Measurements from ENCODE around the gene AAK1. TPM values are rescaled to one million over a fixed set of nuclear protein-coding genes. Genes with fewer than 3 reads are reported as not detected.
A peak's percentile ranks its signal among the peaks of the same experiment; 100 is the strongest.

AAK1 gene
- total RNA-seq, 6 experiments from 2014 or later, result 96.6 to 123 (median 108) TPM

- Mint-ChIP-seq H3K4me1 (ENCODE audit: low read depth) (peaks cover 37% of the 10 kb centered on the region), H3K4me3 (no peak overlapping the region), H3K9me3 (no peaks in the 10 kb centered on the region), H3K36me3 (ENCODE audit: low read depth) (peaks cover 14% of the 10 kb centered on the region; the same call in 1 of the 2 replicates), H3K27ac (no peak overlapping the region), H3K27me3 (ENCODE audit: insufficient read depth) (no peaks in the 10 kb centered on the region)
- TF ChIP-seq CTCF (IDR thresholded peaks at IDR 0.05), result no peak
- no peak for DNase-seq
Measured at GRCh38 chr2:69597105-69597504, 46.4 kb downstream of the AAK1 start.

- Mint-ChIP-seq H3K27me3 (ENCODE audit: insufficient read depth) (no peaks in the 10 kb centered on the region; the same call in 1 of the 2 replicates), H3K36me3 (ENCODE audit: low read depth) (peaks cover 10% of the 10 kb centered on the region; the same call in 1 of the 2 replicates), H3K9me3 (no peaks in the 10 kb centered on the region), H3K4me1 (ENCODE audit: low read depth) (peaks cover 28% of the 10 kb centered on the region), H3K27ac (no peak overlapping the region), H3K4me3 (no peak overlapping the region)
- no peak for DNase-seq
- no peak for TF ChIP-seq CTCF (IDR thresholded peaks at IDR 0.05)
Measured at GRCh38 chr2:69594341-69594740, 49.2 kb downstream of the AAK1 start.

- no peaks in the 10 kb centered on the region; the same call in 1 of the 2 replicates for H3K27me3 Mint-ChIP-seq (ENCODE audit: insufficient read depth)
- H3K27ac Mint-ChIP-seq, result no peak overlapping the region
- peaks cover 3% of the 10 kb centered on the region for H3K36me3 Mint-ChIP-seq (ENCODE audit: low read depth)
- H3K4me3 Mint-ChIP-seq, result no peak overlapping the region
- H3K4me1 Mint-ChIP-seq (ENCODE audit: low read depth), result peaks cover 17% of the 10 kb centered on the region
- TF ChIP-seq CTCF (IDR thresholded peaks at IDR 0.05), result no peak
- no peak for DNase-seq
- H3K9me3 Mint-ChIP-seq, result no peaks in the 10 kb centered on the region
Measured at GRCh38 chr2:69592511-69592910, 51.0 kb downstream of the AAK1 start.

GRCh38 chr2:69589973-69590652 is 53.4 kb downstream of the AAK1 start:
- no peak overlapping the region; the same call in 1 of the 2 replicates for H3K4me3 Mint-ChIP-seq
- no peak for DNase-seq
- no peak overlapping the region; the same call in 1 of the 2 replicates for H3K27ac Mint-ChIP-seq
- H3K27me3 Mint-ChIP-seq (ENCODE audit: insufficient read depth), result no peaks in the 10 kb centered on the region; the same call in 1 of the 2 replicates
- no peak for TF ChIP-seq CTCF (IDR thresholded peaks at IDR 0.05)
- H3K9me3 Mint-ChIP-seq, result no peaks in the 10 kb centered on the region
- H3K36me3 Mint-ChIP-seq (ENCODE audit: low read depth), result peaks cover 7% of the 10 kb centered on the region
- peaks cover 27% of the 10 kb centered on the region for H3K4me1 Mint-ChIP-seq (ENCODE audit: low read depth)

- Mint-ChIP-seq H3K4me1 (ENCODE audit: low read depth) (peaks cover 37% of the 10 kb centered on the region), H3K27me3 (ENCODE audit: insufficient read depth) (no peaks in the 10 kb centered on the region; the same call in 1 of the 2 replicates), H3K36me3 (ENCODE audit: low read depth) (peaks cover 7% of the 10 kb centered on the region), H3K27ac (0 out of 2 replicates have a peak overlapping the region, but pooled peaks have one; percentile 7), H3K4me3 (no peak overlapping the region), H3K9me3 (no peaks in the 10 kb centered on the region)
- DNase-seq, result no peak
- no peak for TF ChIP-seq CTCF (IDR thresholded peaks at IDR 0.05)
Measured at GRCh38 chr2:69588945-69589344, 54.6 kb downstream of the AAK1 start.

Measured in HFFc6 (cell line).